Measurements from ENCODE around the gene GDI2. TPM values are rescaled to one million over a fixed set of nuclear protein-coding genes. Genes with fewer than 3 reads are reported as not detected.

The GDI2 gene
- total RNA-seq, 1 donor from 2014 or later = 216 TPM

GRCh38 chr10:5764422-5765297 lies 48.6 kb downstream of the GDI2 start:
- Mint-ChIP-seq H3K27me3 (ENCODE audit: low read depth) (no peaks in the 10 kb centered on the region), H3K4me3 (no peak overlapping the region), H3K27ac (no peak overlapping the region), H3K9me3 (no peaks in the 10 kb centered on the region), H3K36me3 (peaks cover 58% of the 10 kb centered on the region), H3K4me1 (no peaks in the 10 kb centered on the region)
- no peak for DNase-seq (ENCODE audit: low spot score in 2 of 2, unreplicated experiment in 2 of 2)
- TF ChIP-seq CTCF (IDR thresholded peaks at IDR 0.05; ENCODE audit: unreplicated experiment) = no peak

GRCh38 chr10:5762531-5762930 lies 50.7 kb downstream of the GDI2 start:
- Mint-ChIP-seq H3K9me3 (no peaks in the 10 kb centered on the region), H3K27me3 (ENCODE audit: low read depth) (no peaks in the 10 kb centered on the region), H3K4me3 (no peak overlapping the region), H3K27ac (no peak overlapping the region), H3K36me3 (peaks cover 58% of the 10 kb centered on the region), H3K4me1 (no peaks in the 10 kb centered on the region)
- no peak for TF ChIP-seq CTCF (IDR thresholded peaks at IDR 0.05; ENCODE audit: unreplicated experiment)
- no peak for DNase-seq (ENCODE audit: low spot score in 2 of 2, unreplicated experiment in 2 of 2)

GRCh38 chr10:5761220-5761619 lies 52.0 kb downstream of the GDI2 start:
- no peak overlapping the region for H3K27ac Mint-ChIP-seq
- H3K27me3 Mint-ChIP-seq (ENCODE audit: low read depth) = no peaks in the 10 kb centered on the region
- TF ChIP-seq CTCF (IDR thresholded peaks at IDR 0.05; ENCODE audit: unreplicated experiment) = no peak
- H3K4me3 Mint-ChIP-seq = no peak overlapping the region
- H3K4me1 Mint-ChIP-seq = no peaks in the 10 kb centered on the region
- DNase-seq (ENCODE audit: low spot score in 2 of 2, unreplicated experiment in 2 of 2) = no peak
- peaks cover 59% of the 10 kb centered on the region for H3K36me3 Mint-ChIP-seq
- H3K9me3 Mint-ChIP-seq = no peaks in the 10 kb centered on the region

GRCh38 chr10:5760515-5760914 lies 52.7 kb downstream of the GDI2 start:
- Mint-ChIP-seq H3K27ac (no peak overlapping the region), H3K36me3 (peaks cover 52% of the 10 kb centered on the region), H3K9me3 (no peaks in the 10 kb centered on the region), H3K27me3 (ENCODE audit: low read depth) (no peaks in the 10 kb centered on the region), H3K4me3 (no peak overlapping the region), H3K4me1 (no peaks in the 10 kb centered on the region)
- TF ChIP-seq CTCF (IDR thresholded peaks at IDR 0.05; ENCODE audit: unreplicated experiment) = no peak
- no peak for DNase-seq (ENCODE audit: low spot score in 2 of 2, unreplicated experiment in 2 of 2)

- Mint-ChIP-seq H3K4me1 (no peaks in the 10 kb centered on the region), H3K27ac (peak overlapping the region; percentile 60), H3K4me3 (no peak overlapping the region), H3K36me3 (peaks cover 42% of the 10 kb centered on the region), H3K27me3 (ENCODE audit: low read depth) (no peaks in the 10 kb centered on the region), H3K9me3 (no peaks in the 10 kb centered on the region)
- no peak for DNase-seq (ENCODE audit: low spot score in 2 of 2, unreplicated experiment in 2 of 2)
- no peak for TF ChIP-seq CTCF (IDR thresholded peaks at IDR 0.05; ENCODE audit: unreplicated experiment)
Measured at GRCh38 chr10:5758927-5759326, 54.3 kb downstream of the GDI2 start.

Data from mesothelial cell of epicardium (in vitro differentiated cells).